ENCODE results near the gene NREP.

NREP gene

GRCh38 chr5:111779260-111779921 lies 22.4 kb upstream of the NREP start:
- TF ChIP-seq CTCF (IDR thresholded peaks at IDR 0.05; ENCODE audit: extremely low read depth, missing control alignments): no peak
- DNase-seq (ENCODE audit: low spot score): no peak

DNA sequence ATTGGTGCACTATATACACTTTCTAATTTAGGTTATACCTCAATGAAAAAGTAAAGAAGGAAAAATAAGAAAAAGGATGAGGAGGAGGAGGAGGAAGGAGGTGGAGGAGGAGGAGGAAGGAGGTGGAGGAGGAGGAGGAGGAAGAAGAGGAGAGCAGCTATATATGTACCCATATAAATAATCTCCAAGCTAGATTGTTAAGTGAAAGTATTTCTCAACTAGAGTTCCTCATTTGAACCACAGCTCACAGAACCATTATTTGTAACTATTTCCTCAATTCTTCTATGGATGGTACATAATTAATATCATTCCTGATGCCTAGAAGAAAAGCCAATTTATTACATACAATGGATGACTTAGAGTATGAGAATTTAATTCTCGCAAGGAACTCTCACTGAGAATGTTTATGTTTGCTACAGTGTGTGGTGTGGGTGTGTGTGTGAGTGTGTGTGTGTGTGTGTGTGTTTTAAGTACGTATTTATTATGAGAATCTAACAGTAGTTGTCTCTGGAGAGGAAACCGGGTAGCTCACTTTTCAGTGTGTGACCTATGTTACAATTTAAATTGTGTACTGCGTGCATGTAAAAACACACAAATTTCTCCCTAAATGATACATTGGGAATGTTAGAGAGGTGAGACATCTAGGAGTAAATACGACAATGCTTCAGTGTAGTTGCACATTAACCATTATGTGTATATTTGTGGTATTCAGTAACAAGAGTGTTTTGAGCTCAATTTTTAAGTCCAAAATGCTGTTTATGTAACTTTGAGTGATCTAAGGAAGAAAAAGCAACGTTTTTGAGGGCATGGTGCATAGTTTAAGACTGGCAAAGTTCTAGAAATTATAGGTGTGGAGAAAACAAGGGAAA lies 20.2 kb upstream of the NREP start:
- no peak for TF ChIP-seq CTCF (IDR thresholded peaks at IDR 0.05; ENCODE audit: extremely low read depth, missing control alignments)
- no peak for DNase-seq (ENCODE audit: low spot score)

DNA sequence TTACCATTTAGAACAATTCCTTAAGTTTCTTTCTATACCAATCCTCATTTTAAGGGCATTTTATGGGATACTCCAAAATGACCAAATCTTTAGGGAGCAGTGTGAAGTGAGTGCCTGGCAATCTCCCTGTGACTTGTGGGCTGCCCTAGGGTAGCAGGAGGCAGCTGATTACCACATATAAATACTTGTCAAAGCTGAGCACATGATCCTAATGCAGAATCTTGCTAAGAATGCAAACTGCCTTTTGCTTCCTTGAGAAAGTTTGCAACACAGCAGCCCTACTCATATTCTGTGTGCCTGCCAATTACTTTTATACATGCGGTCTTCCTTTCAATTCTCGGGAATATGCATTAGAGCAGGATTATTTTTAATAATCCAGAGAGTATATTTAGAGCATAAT lies 18.2 kb upstream of the NREP start:
- no peak for DNase-seq (ENCODE audit: low spot score)
- TF ChIP-seq CTCF (IDR thresholded peaks at IDR 0.05; ENCODE audit: extremely low read depth, missing control alignments): no peak

- no peak for DNase-seq (ENCODE audit: low spot score)
These were observed 17.5 kb upstream of the NREP start for GRCh38 chr5:111774525-111774924.

GRCh38 chr5:111772456-111773122 lies 15.6 kb upstream of the NREP start:
- no peak for TF ChIP-seq CTCF (IDR thresholded peaks at IDR 0.05; ENCODE audit: extremely low read depth, missing control alignments)
- no peak for DNase-seq (ENCODE audit: low spot score)

More at GRCh38 chr5:111774525-111774924, 17.5 kb upstream of the NREP start:
- no peak for TF ChIP-seq CTCF (IDR thresholded peaks at IDR 0.05; ENCODE audit: extremely low read depth, missing control alignments)

DNA sequence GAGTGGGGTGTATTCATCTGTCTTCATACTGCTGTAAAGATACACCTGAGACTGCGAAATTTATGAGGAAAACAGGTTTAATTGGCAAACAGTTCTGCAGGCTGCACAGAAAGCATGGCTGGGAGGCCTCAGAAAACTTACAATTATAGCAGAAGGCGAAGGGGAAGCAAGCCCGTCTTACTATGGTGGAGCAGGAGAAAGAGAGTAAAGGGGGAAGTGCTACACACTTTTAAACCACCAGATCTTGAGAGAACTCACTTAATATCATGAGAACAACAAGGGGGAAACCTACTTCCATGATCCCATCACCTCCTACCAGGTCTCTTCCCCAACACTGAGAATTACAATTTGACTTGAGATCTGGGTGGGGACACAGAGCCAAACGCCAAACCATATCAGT lies 12.5 kb upstream of the NREP start:
- TF ChIP-seq CTCF (IDR thresholded peaks at IDR 0.05; ENCODE audit: extremely low read depth, missing control alignments): no peak
- no peak for DNase-seq (ENCODE audit: low spot score)
